Gastroesophageal sphincter (tissue), 3 donors: Measurements from ENCODE around the gene C4orf50.

Experiments
- EP300 ChIP-seq: sonication (generic); formaldehyde crosslinking; IDR thresholded peaks from one replicate; pipeline ENCODE4 v1.6.1; 2017; ENCODE audit warnings: antibody characterized with exemption, mild to moderate bottlenecking
- POLR2A ChIP-seq, 2 donors: fragments of 450-650 bp; IDR thresholded peaks; one replicate each; pipeline ENCODE4 v1.6.1; 2017; ENCODE audit warnings: antibody characterized with exemption in 2 of 2, mild to moderate bottlenecking in 2 of 2, moderate library complexity in 1 of 2
- POLR2AphosphoS5 ChIP-seq: sonication (generic); formaldehyde crosslinking; IDR thresholded peaks from one replicate; pipeline ENCODE4 v1.6.1; 2017; ENCODE audit warnings: antibody characterized with exemption
- TF ChIP-seq, protein P1 (sequence below), 4 experiments: fragments of 200-600 bp in 2 of 4; fragments of 450-650 bp in 2 of 4; sonication (generic) in 1 of 4; IDR thresholded peaks; one replicate each; pipeline ENCODE4 v1.5.1; 2017 to 2019; ENCODE audit warnings: antibody characterized with exemption in 4 of 4, mild to moderate bottlenecking in 2 of 4, moderate library complexity in 2 of 4

GRCh38 chr4:5990446-5991160 lies 27.6 kb downstream of the C4orf50 start:
- TF ChIP-seq, protein P1, sequence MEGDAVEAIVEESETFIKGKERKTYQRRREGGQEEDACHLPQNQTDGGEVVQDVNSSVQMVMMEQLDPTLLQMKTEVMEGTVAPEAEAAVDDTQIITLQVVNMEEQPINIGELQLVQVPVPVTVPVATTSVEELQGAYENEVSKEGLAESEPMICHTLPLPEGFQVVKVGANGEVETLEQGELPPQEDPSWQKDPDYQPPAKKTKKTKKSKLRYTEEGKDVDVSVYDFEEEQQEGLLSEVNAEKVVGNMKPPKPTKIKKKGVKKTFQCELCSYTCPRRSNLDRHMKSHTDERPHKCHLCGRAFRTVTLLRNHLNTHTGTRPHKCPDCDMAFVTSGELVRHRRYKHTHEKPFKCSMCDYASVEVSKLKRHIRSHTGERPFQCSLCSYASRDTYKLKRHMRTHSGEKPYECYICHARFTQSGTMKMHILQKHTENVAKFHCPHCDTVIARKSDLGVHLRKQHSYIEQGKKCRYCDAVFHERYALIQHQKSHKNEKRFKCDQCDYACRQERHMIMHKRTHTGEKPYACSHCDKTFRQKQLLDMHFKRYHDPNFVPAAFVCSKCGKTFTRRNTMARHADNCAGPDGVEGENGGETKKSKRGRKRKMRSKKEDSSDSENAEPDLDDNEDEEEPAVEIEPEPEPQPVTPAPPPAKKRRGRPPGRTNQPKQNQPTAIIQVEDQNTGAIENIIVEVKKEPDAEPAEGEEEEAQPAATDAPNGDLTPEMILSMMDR (IDR thresholded peaks at IDR 0.05) = no peak
- no peak for TF ChIP-seq EP300
- no peak for TF ChIP-seq POLR2AphosphoS5
- no peak for TF ChIP-seq POLR2A (IDR thresholded peaks at IDR 0.05)
